Measurements from ENCODE around the gene TRIM44.

The TRIM44 gene

DNA sequence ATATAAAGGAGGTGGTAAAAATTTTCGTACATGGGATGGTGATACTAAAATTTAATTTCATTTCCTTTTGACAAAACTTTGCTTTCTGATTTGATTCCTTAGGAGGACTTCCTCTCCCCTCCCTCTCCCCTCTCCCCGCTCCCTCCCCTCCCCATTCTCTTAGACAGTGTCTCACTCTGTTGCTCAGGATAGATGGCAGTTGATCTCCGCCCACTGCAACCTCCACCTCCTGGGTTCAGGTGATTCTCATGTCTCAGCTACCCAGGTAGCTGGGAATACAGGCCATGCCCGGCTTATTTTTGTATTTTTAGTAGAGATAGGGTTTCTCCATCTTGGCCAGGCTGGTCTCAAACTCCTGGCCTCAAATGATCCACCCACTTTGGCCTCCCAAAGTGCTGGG, 15.9 kb downstream of the TRIM44 start:
- DNase-seq (ENCODE audit: insufficient read length, low spot score): no peak
- no peak for TF ChIP-seq SPI1 (IDR thresholded peaks at IDR 0.05; ENCODE audit: low read depth, low read length)
- FAIRE-seq: no peak

DNA sequence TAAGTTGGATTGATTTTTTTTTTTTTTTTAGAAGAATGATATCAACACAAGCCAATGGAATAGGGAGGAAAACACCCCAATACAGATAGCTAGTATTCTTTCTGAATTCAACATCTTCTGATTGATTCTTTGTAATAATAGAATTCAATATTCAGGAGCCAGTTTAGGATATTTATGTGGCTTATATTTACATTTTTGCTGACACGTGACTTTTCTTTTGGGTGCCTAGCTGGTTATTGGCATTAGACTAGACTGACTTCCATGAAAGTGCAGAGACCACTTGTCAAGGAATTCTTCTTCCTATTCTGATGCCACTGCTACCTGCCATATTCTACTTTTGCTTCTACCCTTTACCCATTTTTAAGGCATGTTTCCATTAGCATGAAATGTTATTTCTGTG, 16.4 kb downstream of the TRIM44 start:
- FAIRE-seq (no peak), DNase-seq (ENCODE audit: insufficient read length, low spot score) (no peak)
- TF ChIP-seq POLR2AphosphoS5 (IDR thresholded peaks at IDR 0.05; ENCODE audit: low read depth, low read length): no peak
- no peak for TF ChIP-seq POU2F2 (IDR thresholded peaks at IDR 0.05; ENCODE audit: low read depth, low read length)
- no peak for TF ChIP-seq PAX5 (IDR thresholded peaks at IDR 0.05; ENCODE audit: insufficient read depth, low read length, severe bottlenecking)
- no peak for TF ChIP-seq TAF1 (IDR thresholded peaks at IDR 0.05; ENCODE audit: low read depth, low read length)
- TF ChIP-seq SPI1 (IDR thresholded peaks at IDR 0.05; ENCODE audit: low read depth, low read length): no peak
- no peak for TF ChIP-seq POLR2A (IDR thresholded peaks at IDR 0.05; ENCODE audit: low read depth, low read length)

DNA sequence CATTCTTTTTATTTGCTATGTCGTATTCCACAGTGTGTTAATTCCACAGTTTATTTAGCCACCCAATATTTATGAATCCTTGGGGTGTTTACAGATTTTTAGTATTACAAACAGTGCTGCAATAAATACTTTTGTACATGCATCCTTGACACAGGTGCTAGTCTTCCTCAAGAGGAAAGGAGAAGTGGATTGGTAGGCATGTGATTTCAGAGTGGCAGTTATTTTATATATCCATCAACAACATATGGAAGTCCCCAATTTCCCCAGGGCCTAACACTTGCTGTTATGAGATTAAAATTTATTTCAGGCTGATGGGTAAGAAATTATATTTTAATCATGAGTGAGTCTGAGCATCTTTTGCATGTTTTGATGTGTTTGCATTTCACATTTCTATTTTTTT, 17.9 kb downstream of the TRIM44 start:
- TF ChIP-seq SPI1 (IDR thresholded peaks at IDR 0.05; ENCODE audit: low read depth, low read length) (no peak), PAX5 (IDR thresholded peaks at IDR 0.05; ENCODE audit: insufficient read depth, low read length, severe bottlenecking) (no peak), POLR2AphosphoS5 (IDR thresholded peaks at IDR 0.05; ENCODE audit: low read depth, low read length) (no peak), POU2F2 (IDR thresholded peaks at IDR 0.05; ENCODE audit: low read depth, low read length) (no peak), POLR2A (IDR thresholded peaks at IDR 0.05; ENCODE audit: low read depth, low read length) (no peak), TAF1 (IDR thresholded peaks at IDR 0.05; ENCODE audit: low read depth, low read length) (no peak)
- FAIRE-seq (no peak), DNase-seq (ENCODE audit: insufficient read length, low spot score) (no peak)

DNA sequence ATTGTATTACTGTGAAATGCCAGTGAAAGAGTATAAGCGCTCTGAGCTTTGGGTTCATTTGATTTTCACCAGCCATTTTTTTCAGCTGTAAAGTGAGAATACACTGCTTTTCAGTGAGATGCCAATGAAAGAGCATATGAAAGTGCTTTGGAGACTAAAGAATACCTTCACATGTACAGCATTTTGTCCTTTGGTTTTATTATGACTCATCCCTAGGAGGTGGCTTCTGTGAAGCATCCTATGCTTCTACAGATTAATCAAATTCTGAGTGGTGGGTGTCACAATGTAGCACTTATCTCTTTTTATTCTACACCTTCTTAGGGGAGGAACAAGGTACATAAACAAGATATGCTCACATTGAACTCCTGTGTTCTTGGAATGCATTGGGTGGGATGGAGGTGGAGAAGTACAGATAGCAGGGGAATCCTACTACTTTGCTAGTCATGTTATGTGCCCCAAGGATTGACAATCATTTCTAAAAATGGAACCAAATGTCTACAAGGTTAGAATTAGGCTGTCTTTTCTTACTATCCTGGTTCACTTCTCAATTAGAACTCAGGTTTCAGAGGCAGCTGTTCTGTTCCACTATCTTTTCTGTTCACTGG, 18.7 kb downstream of the TRIM44 start:
- no peak for TF ChIP-seq SPI1 (IDR thresholded peaks at IDR 0.05; ENCODE audit: low read depth, low read length)
- no peak for TF ChIP-seq TAF1 (IDR thresholded peaks at IDR 0.05; ENCODE audit: low read depth, low read length)
- no peak for TF ChIP-seq POU2F2 (IDR thresholded peaks at IDR 0.05; ENCODE audit: low read depth, low read length)
- TF ChIP-seq POLR2A (IDR thresholded peaks at IDR 0.05; ENCODE audit: low read depth, low read length): no peak
- no peak for TF ChIP-seq PAX5 (IDR thresholded peaks at IDR 0.05; ENCODE audit: insufficient read depth, low read length, severe bottlenecking)
- TF ChIP-seq POLR2AphosphoS5 (IDR thresholded peaks at IDR 0.05; ENCODE audit: low read depth, low read length): no peak
- FAIRE-seq (peak; percentile 67), DNase-seq (ENCODE audit: insufficient read length, low spot score) (no peak)

DNA sequence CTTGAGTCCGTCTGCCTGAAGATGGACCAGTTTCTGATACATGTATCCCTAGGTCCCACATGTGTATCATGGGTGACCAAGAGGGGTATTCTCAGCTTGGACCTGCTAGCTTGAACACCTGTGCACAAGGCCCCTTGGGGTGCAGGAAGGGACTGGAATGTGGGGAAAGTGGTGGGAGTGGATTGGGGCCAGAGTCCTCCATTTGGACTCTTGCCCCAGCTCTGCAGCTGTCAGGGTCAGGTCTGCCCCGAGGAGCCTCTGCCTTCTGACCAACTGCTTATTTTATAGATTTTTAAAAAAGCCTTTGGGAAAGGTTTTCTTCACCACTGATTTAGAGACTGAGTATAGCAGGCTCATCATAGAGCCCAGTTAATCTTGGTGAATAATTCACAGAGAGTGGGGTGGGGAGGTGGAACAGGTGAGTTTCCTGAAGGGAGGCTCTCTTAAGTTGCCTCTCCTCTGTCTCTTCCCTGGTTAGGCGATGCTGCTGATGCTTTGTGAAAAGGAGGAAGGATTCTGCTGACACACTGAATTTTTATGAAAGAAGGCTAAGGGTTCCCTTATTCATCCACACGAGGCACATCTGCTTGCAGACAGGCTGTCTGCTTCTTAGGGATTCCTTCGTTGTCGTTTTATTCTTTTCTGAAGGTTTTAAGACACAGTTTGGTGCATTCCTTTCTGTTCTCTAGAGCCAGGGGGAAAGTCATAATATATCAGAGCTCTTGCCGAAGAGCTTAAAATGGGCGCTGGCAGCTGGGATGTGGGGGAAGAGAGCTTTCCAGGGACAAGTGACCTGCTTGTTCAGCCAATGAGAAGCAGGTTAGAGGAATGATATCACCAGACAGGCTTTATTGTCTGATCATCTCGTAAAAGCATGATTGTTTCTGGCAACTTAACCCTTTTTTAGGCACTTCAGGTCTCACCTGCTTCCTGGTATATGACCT, 19.9 kb downstream of the TRIM44 start:
- no peak for DNase-seq (ENCODE audit: insufficient read length, low spot score)
- no peak for FAIRE-seq
- TF ChIP-seq SPI1 (IDR thresholded peaks at IDR 0.05; ENCODE audit: low read depth, low read length) (no peak), POLR2A (IDR thresholded peaks at IDR 0.05; ENCODE audit: low read depth, low read length) (no peak), POLR2AphosphoS5 (IDR thresholded peaks at IDR 0.05; ENCODE audit: low read depth, low read length) (no peak), TAF1 (IDR thresholded peaks at IDR 0.05; ENCODE audit: low read depth, low read length) (no peak), POU2F2 (IDR thresholded peaks at IDR 0.05; ENCODE audit: low read depth, low read length) (no peak), PAX5 (IDR thresholded peaks at IDR 0.05; ENCODE audit: insufficient read depth, low read length, severe bottlenecking) (no peak)

DNA sequence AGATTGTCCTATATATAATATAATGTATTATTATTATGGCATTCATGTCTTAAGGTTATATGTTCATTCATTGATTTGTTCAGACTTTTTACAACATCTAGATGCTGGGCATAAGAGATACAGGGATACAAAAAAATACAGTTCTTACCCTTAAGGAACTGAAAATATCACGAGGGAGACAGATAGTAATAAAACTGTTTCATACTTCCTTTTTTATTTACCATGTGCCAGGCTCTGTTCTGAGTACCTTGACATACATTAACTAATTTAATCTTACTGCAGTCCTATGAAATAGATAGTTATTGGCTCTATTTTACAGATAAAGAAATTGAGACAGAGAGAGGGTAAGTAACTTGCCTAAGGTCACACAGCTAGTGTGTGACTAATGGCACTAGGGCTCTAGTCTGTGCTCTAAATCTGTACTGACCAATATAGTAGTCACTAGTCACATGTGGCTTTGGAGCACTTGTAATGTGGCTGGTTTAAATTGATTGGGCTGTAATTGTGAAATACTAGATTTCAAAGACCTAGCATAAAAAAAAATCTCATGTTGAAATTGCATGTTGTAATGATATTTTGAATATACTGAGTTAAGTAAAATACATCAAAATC, 21.3 kb downstream of the TRIM44 start:
- FAIRE-seq: peak; percentile 67
- no peak for DNase-seq (ENCODE audit: insufficient read length, low spot score)
- TF ChIP-seq POLR2AphosphoS5 (IDR thresholded peaks at IDR 0.05; ENCODE audit: low read depth, low read length) (no peak), POU2F2 (IDR thresholded peaks at IDR 0.05; ENCODE audit: low read depth, low read length) (no peak), SPI1 (IDR thresholded peaks at IDR 0.05; ENCODE audit: low read depth, low read length) (0 out of 2 replicates have a peak, but pooled peaks have one; percentile 31)

DNA sequence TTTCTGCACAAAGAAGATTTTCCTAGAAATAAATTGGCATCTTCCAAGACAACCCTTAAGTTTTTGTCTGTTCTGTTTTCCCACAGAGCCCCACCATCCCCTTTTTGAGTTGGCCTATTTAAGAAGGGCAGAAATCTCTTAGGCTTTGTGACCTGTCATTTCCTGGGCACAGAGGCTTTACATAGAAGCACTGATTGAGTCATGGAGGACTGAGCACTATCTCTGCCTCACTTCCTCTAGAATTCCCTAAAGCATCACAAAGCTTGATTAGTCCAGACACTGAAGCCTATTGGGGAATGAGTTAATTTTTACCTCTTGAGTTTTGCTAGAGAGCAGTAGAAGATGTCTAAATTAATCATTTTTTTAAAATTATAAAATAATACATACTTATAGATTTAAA, 25.4 kb downstream of the TRIM44 start:
- DNase-seq (ENCODE audit: insufficient read length, low spot score): no peak
- no peak for FAIRE-seq
- no peak for TF ChIP-seq TAF1 (IDR thresholded peaks at IDR 0.05; ENCODE audit: low read depth, low read length)

DNA sequence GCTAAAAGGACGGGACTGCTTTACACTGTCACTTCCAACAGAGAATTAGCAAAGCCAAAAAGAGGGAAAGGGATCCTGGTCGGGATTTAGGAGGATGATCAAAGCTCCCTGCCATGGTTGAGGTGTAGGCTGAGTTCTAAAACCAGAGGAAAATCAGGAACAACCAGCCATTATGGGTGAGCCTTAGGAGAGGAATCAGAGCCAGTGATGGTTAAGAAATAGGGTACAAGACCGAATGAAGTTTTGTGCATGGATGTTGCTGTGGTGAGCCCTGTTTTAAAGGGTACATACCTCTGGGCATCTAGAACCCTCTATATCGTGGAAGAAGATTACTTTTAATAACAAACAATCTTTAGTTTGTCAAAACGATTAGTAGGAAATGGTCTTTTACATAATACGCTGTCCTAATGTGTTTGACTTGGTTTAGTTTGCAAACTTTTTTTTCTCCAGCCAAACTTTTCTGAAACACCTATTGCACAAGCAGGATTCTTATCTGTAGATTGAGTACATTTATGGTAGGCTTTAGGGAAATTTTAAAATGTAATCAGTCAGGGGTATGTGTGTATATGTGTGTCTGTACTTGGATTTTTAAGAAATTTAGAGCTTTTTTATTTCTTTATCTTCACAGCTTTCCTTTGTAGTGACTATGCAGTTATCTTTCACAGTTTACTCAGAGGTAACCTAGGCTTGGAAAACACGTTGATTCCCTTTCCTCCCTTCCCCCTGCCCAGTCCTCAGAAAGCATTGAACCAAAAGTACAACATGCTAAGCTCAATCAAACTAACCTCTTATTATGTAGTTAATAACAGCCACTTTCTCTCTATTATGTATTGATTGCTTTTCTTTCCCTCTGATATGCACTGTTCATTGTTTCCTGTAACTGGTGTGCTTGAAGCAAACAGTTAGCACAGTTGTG, 26.8 kb downstream of the TRIM44 start:
- FAIRE-seq (no peak), DNase-seq (ENCODE audit: insufficient read length, low spot score) (no peak)

DNA sequence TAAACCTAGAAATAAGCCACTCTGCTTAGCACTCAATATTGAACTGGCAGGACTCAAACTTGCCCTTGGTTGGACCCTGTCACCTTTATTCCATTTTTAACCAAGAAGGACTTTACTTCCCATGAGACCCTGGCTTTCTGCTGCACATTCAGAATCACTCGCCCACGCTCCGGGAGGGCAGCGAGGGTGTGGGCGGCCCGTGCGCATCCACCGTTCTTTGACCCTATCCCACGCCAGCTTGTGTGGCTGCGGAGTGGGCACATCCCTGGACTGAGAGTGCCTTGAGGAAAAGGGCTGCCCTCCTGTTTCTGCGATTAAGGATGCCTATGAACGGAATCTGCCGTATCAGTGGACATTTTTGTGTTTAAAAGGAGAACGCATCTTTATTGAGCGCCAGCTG, 39.6 kb downstream of the TRIM44 start:
- DNase-seq (ENCODE audit: insufficient read length, low spot score) (no peak), FAIRE-seq (peak; percentile 41)
- no peak for TF ChIP-seq PAX5 (IDR thresholded peaks at IDR 0.05; ENCODE audit: insufficient read depth, low read length, severe bottlenecking)
- no peak for TF ChIP-seq SPI1 (IDR thresholded peaks at IDR 0.05; ENCODE audit: low read depth, low read length)
- TF ChIP-seq POLR2A (IDR thresholded peaks at IDR 0.05; ENCODE audit: low read depth, low read length): no peak
- TF ChIP-seq TAF1 (IDR thresholded peaks at IDR 0.05; ENCODE audit: low read depth, low read length): no peak
- no peak for TF ChIP-seq POU2F2 (IDR thresholded peaks at IDR 0.05; ENCODE audit: low read depth, low read length)
- TF ChIP-seq POLR2AphosphoS5 (IDR thresholded peaks at IDR 0.05; ENCODE audit: low read depth, low read length): no peak

More for the DNA sequence above, 26.8 kb downstream of the TRIM44 start:
- TF ChIP-seq POLR2AphosphoS5 (IDR thresholded peaks at IDR 0.05; ENCODE audit: low read depth, low read length): no peak
- no peak for TF ChIP-seq TAF1 (IDR thresholded peaks at IDR 0.05; ENCODE audit: low read depth, low read length)
- TF ChIP-seq POU2F2 (IDR thresholded peaks at IDR 0.05; ENCODE audit: low read depth, low read length): no peak
- no peak for TF ChIP-seq SPI1 (IDR thresholded peaks at IDR 0.05; ENCODE audit: low read depth, low read length)
- TF ChIP-seq POLR2A (IDR thresholded peaks at IDR 0.05; ENCODE audit: low read depth, low read length): no peak
- no peak for TF ChIP-seq PAX5 (IDR thresholded peaks at IDR 0.05; ENCODE audit: insufficient read depth, low read length, severe bottlenecking)

All from GM12891 (cell line).